PFSK-1 (cell line): ENCODE measurements around the gene ASIC4.

ENCODE experiments used
- FOXP2 ChIP-seq: optimal IDR thresholded peaks from 2 replicates; pipeline ENCODE3; 2011; ENCODE audit warnings: borderline replicate concordance, control low read depth, inconsistent platforms; ENCODE audit not compliant: insufficient read depth; ENCODE audit errors: extremely low read length, extremely low read depth
- POLR2AphosphoS5 ChIP-seq: IDR thresholded peaks from 2 replicates; pipeline ENCODE4 v1.6.1; 2012; ENCODE audit warnings: low read depth, mild to moderate bottlenecking, control low read depth, low read length, moderate library complexity
- REST ChIP-seq, 2 experiments: IDR thresholded peaks; 2 replicates each; pipeline versions ENCODE4 v1.6.1 to v1.8.0; 2011 to 2012; ENCODE audit warnings: low read depth in 2 of 2, low read length in 2 of 2, control low read depth in 1 of 2, inconsistent platforms in 1 of 2, mild to moderate bottlenecking in 1 of 2, moderate library complexity in 1 of 2; ENCODE audit not compliant: insufficient read depth in 1 of 2
- SIN3A ChIP-seq: IDR thresholded peaks from 2 replicates; pipeline ENCODE4 v1.6.1; 2012; ENCODE audit warnings: mild to moderate bottlenecking, low read length, moderate library complexity, borderline replicate concordance; ENCODE audit not compliant: insufficient read depth
- TAF1 ChIP-seq: IDR thresholded peaks from 2 replicates; pipeline ENCODE4 v1.6.1; 2012; ENCODE audit warnings: low read length, control low read depth, borderline replicate concordance; ENCODE audit not compliant: insufficient read depth

The ASIC4 gene

GRCh38 chr2:219491278-219491963 is 22.9 kb upstream of the ASIC4 start:
- TF ChIP-seq POLR2AphosphoS5 (no peak), SIN3A (no peak)

- TF ChIP-seq SIN3A: no peak
Observed at GRCh38 chr2:219492575-219492974, 21.7 kb upstream of the ASIC4 start.

GRCh38 chr2:219493086-219493485 is 21.2 kb upstream of the ASIC4 start:
- TF ChIP-seq SIN3A (no peak), FOXP2 (no peak), POLR2AphosphoS5 (no peak), REST (IDR thresholded peaks at IDR 0.05; ENCODE audit: insufficient read depth in 1 of 2, low read depth in 2 of 2, low read length in 2 of 2) (no peak), TAF1 (no peak)

- no peak for TF ChIP-seq REST (IDR thresholded peaks at IDR 0.05; ENCODE audit: insufficient read depth in 1 of 2, low read depth in 2 of 2, low read length in 2 of 2)
- no peak for TF ChIP-seq POLR2AphosphoS5
Observed at GRCh38 chr2:219494952-219495530, 19.2 kb upstream of the ASIC4 start.

GRCh38 chr2:219495531-219496122 is 18.7 kb upstream of the ASIC4 start:
- TF ChIP-seq TAF1 (no peak), SIN3A (no peak), FOXP2 (no peak), REST (IDR thresholded peaks at IDR 0.05; ENCODE audit: insufficient read depth in 1 of 2, low read depth in 2 of 2, low read length in 2 of 2) (no peak), POLR2AphosphoS5 (no peak)

- TF ChIP-seq REST (IDR thresholded peaks at IDR 0.05; ENCODE audit: insufficient read depth in 1 of 2, low read depth in 2 of 2, low read length in 2 of 2): no peak
- no peak for TF ChIP-seq SIN3A
- TF ChIP-seq TAF1: no peak
- TF ChIP-seq POLR2AphosphoS5: no peak
Observed at GRCh38 chr2:219496247-219496824, 17.9 kb upstream of the ASIC4 start.
